GM18499 (cell line): ENCODE results near the gene MYH7.

ENCODE experiments used
- ATAC-seq: cut with Tn5 transposase; IDR thresholded peaks from one replicate; pipeline ENCODE4 v1.9.1; 2021; ENCODE audit warnings: moderate number of reproducible peaks; ENCODE audit not compliant: insufficient read depth, unreplicated experiment

The MYH7 gene

DNA sequence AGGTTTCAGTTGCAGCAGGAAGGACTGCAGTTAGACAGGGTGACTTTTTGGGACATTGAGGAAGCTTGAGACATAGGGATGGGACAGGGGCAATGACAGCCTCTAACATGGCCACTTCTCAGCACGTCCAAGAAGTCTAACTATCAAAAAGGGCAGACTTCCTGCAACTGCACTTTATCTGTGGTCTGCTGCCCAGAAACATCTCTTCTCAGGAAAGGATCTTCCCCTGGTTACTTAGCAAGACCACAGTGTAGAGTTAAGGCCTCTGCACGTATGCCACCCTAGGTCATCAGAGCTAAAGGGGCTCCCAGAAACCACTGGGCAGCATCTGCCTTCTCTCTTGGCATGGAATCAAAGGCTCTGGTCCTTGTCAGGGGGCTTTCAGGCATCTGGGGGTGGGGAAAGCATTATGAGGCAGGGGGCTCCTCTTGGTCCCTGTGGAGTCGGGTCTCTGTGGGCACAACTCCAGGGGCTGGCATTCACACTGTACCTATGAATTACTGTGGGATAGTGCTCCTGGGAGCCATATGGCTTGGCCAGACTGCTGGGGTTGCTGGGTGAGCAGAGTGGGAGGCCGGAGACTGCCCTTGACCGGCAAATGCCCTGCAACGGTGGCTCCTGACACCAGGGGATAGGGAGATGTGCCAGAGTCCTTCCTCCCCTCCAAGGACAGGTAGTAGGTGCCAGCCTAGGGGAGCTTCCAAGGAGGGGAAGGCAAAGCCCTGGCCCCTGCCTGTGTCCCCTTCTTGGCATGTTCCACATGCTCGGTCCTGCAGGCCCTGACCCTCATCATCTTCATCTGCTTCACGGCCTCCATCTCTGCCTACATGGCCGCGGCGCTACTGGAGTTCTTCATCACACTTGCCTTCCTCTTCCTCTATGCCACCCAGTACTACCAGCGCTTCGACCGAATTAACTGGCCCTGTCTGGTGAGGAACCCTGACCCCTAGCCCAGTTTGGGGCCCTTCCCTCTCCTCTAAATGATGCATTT is 57.6 kb downstream of the MYH7 start:
- no peak for ATAC-seq

DNA sequence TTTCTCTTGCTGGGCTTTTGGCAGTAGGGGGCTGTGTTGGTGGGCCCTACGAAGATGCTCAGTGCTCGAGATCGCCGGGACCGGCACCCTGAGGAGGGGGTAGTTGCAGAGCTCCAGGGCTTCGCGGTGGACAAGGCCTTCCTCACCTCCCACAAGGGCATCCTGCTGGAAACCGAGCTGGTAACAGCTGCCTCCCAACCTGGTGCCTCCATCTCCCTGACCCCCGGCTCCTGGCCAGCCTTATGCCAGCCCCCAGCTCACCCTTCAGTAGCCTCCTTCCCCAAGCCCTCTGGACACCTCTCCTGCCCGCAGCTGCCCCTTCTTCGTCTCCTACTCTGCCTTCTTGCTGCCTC is 58.3 kb downstream of the MYH7 start:
- no peak for ATAC-seq

DNA sequence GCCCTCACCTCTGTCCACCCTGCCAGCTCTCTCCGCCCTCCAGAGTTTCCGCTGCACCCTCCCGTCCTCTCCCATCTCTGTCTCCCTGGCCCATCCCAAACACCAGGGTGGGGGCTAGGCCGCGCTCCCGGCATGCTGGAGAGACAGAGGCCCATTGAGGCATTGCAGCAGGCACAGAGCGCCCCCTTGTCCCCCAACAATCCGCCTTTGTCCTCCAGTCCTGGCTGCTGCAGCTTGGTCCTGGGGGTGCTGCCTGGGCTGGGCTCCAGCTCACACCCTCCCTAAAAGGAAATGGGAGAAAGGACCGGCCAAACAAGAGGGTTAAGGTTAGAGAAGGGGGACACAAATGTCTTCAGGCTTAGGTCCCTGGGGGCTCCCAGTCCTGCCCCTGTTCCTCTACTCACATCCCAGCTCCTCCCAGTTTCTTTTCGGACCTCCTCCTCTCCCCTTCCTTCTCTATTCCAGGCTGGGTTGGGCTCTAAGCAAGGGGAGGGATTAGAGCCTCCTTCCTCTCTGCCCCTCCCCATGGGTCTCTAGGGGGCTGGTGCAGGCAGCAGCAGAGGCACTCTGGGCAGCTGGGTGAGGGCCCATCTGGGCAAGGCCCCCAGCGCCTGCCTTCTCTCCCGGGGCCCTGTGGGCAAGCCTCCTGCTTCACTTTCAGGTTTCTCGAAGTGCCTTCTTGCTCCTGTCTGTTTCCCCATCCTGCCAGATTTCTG is 58.8 kb downstream of the MYH7 start, which contains the start of gene CMTM5:
Gene CMTM5, plus strand, starts transcription at position 565 of the 716 bp plus-strand sequence. CDS start 206 bp downstream, outside the sequence.
- no peak for ATAC-seq

DNA sequence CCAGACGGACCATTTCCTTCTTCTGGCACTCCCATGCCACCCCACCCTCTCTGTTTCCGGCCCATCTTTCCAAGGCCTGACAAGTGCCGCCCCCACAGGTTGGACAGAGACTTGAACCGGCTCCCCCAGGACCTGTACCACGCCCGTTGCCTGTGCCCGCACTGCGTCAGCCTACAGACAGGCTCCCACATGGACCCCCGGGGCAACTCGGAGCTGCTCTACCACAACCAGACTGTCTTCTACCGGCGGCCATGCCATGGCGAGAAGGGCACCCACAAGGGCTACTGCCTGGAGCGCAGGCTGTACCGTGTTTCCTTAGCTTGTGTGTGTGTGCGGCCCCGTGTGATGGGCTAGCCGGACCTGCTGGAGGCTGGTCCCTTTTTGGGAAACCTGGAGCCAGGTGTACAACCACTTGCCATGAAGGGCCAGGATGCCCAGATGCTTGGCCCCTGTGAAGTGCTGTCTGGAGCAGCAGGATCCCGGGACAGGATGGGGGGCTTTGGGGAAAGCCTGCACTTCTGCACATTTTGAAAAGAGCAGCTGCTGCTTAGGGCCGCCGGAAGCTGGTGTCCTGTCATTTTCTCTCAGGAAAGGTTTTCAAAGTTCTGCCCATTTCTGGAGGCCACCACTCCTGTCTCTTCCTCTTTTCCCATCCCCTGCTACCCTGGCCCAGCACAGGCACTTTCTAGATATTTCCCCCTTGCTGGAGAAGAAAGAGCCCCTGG is 59.8 kb downstream of the MYH7 start:
- no peak for ATAC-seq

DNA sequence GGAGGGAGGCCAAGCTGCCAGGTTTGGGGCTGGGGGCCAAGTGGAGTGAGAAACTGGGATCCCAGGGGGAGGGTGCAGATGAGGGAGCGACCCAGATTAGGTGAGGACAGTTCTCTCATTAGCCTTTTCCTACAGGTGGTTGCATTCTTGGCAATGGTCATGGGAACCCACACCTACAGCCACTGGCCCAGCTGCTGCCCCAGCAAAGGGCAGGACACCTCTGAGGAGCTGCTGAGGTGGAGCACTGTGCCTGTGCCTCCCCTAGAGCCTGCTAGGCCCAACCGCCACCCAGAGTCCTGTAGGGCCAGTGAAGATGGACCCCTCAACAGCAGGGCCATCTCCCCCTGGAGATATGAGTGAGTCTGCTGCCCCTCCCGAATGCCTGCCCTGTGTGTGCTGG is 62.4 kb downstream of the MYH7 start:
- ATAC-seq, result no peak

DNA sequence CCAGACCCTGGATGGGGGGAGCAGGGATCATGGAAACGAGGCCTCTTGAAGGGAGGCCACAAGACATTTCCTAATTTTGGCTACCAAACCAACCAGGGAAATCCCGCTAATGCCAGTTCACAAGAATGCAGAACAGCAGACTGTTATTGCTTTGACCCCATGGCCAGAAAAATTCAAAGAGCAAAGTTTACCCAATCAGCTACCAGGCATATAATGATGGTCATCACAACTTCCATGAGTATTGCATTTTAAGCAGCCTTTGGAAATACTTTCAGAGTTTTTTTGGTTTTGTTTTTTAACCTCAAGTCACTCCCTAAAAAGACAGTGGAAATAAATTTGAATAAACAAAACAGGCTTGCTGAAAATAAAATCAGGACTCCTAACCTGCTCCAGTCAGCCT is 63.0 kb downstream of the MYH7 start, which contains the start of gene IL25:
Gene IL25, plus strand, starts transcription at position 301 of the 400 bp plus-strand sequence.
- no peak for ATAC-seq

DNA sequence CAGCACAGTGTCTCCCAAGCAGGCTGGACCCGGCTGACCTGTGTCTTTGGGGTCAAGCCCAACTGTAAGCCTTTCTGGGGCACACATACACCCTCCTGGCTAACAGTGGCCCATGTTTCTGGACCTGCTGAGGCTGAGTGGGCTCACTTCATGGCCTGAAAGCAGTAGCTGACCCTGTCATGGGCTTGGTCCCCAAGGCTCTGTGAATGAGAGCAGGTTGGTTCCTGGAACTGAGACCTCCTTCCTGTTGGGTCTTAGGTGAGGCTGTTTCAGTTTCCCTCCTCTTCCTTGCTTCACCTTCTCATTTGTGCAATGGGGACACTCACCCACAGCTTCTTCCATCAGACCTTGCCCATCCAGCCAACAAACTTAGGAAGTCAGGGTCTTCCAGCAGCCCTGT is 63.6 kb downstream of the MYH7 start:
- ATAC-seq, result no peak

DNA sequence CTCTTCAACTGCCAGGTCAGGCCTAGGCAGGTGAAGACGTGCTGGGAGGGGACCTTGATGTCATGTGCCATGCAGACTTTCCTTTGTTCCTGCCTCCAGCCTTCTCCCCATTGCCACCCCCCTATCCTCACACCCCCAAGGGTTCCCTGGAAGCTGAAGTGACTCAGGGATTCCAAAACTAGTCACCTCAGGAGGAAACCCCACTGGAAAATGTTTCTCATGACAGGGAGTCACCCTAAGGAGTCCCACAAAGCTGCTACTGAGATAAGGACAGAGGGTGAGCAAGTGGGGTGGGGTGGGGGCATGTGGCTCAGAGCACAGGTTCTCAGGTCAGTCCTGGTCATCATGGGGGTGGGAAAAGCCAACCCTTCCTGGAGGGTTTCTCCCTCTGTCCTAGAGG is 65.2 kb downstream of the MYH7 start:
- ATAC-seq, result no peak

DNA sequence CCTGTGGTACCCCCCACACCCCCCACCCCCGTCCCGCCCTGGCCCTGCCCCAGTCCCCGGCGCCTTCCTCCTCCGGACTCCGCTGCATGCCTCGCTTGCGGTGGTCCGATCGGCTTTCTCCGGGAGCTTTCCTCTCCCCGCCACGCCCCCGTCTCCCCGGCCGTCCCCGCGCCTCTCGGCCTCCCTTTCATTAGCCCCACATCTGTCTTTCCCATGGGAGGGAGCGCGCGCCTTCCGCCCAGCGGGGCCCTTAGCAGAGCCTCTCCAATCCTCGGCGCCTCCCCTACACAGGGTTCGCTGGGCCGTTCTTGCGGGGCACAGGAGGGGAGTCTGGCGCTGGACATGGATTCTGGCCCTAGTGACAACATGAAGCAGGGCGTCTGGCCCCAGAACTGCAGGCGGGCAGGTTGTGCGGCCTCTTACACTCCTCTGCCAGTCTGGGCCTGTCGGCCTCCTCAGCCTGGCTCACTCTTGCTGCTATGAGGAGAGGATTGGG is 69.0 kb downstream of the MYH7 start:
- no peak for ATAC-seq

DNA sequence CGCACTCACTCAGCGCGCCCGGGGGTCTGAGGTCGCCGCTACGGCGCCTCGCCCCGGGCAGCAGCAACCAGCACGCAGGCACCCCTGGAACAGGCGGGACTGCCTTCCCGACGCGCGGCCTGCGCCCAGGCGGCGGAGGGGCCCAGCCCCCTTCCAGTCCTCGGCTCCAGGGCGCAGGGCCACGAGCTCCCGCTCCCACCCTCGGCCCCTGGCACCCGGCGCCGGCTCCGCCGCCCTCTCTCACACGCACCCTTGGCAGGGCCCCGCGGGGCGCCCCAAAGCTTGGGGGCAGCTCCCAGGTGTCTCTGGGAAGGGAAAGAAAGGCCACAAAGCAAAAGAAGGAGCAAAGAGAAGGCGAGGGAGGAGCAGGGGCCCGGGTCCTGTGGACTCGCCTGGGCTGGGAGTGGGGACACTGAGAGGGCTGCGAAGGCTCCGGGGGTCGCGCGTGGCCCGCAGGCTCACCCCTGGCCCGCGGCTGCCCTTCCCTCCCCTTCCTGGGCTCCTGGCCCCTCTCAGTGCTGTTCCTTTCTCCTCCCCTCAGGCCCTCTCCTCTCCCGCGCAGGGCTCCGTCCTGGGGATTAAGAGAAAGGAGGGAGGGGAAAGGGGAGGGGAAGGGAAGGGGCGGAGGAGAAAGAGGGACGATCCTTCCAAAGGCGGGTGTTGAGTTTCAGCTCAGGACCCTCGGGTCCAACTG is 69.6 kb downstream of the MYH7 start:
- ATAC-seq, result no peak

DNA sequence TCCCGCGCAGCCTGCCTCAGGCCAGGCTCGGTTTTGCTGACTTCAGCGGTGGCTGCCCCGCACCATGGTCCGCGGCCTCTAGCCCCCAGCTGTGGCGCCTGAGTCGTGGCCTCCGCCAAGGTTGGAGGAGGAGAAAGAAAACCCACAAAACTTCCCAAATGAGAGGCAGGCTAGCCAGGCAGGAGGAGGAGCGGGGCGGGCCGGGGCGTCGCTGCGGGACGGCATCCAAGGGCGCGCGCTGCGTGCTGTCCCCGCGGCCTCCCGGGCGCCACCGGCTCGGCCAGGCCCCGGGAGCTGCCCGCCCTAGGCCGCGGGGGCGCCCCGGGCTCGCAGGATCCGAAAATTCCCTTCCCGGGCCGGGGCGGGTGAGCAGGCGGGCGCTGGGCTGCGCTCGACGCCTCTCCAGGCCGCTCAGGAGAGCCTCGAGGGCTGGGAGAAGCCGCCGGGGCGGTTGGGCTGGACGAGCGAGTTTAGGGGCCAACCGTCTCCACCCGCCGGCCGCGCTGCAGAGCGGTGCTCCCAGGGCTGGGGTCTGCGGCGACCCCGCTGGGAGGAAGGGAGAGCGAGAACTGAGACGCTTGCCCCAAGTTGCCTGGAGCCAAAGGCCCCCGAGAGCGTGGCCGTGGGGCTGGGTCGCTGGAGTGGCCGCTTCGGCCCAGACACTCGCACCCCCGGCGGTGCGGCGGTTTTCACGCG is 70.3 kb downstream of the MYH7 start, which contains the start of gene EFS:
Gene EFS, minus strand, starts transcription at position 137 of the 696 bp plus-strand sequence. CDS start 147 bp downstream, outside the sequence.
- no peak for ATAC-seq

DNA sequence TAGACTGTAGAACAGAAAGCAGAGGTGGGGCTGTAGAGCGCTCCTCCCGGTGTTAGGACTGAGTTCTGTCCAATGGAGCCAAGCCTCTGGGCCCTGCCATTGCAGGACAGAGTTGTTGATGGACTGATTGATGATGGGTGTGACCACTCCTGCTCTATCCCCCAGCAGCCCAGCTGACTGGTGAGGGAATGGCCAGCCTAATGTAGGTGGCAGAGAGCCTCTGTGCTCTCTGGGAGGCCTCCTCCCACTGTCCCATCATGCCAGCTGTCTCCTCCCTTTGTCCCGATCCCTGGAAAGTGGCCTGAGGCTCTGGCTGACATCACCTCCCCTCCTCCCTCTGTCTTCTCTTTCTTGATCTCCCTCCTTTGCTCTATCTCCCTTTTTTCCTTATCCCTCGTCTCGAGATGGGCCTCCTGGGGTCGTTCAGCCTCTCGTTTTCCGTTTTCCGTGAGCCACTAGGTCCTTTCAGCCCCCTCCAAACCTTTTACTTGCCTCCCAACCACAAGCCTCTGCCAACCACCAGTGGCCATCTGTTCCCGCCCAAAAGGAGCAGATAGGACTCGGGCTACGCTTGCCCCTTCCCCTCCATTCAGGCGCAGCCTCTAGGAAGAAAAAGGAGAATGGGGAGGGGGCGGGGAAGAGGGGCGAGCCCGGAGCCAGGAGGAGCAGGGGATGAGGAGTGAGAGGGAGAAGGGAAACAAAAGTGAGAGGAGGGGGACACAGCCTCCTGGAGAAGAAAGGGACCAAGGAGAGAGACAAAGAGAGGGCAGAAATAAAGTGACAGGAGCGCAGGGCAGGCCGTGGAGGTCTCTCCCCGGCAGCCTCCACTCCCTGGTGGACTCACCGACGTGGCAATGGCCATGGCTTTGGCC is 71.1 kb downstream of the MYH7 start:
- ATAC-seq, result no peak
